HG03196 (cell line): ENCODE results near the gene NUMB.
A peak's percentile ranks its signal among the peaks of the same experiment; 100 is the strongest.

ENCODE experiments used
- ATAC-seq: cut with Tn5 transposase; IDR thresholded peaks from one replicate; pipeline ENCODE4 v1.9.1; 2021; ENCODE audit not compliant: unreplicated experiment

Gene NUMB

DNA sequence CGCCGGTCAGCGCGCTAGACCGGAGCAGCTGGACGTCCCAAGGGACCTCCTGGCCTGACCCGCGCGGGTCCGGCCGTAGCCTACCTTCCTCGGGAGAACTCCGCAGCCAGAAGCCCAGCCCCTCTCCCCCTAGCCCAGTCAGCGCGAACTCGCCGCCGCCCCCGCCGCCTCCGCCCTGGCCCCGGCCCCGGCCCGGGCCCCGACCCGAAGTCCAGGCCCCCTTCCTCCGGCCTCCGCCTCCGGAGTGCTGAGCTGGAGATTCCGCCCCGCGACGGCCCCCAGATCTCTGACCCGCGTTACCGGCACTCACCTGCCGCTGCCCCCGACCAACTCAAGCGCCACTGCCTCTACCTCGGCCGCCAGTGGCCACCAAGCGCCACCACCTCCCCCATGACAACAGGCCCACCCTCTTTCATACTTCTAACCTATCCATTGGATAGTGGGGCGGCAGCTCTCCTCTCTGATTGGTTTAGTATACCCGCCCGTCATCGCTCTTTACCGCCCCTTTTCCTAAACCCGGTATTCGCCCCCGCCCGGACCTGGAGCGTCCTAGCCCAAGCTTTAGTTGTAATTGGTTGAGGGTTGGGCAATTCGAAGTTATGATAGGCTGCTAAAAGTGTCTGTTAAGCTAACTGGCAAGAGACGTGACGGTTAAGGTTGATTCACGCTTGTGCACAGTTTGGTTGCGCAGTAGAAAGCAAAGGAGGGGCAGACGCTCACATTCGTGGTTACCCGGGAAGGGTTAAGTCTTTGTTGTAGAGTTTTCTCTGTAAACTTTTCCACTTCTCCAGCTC is at the start of gene NUMB:
TSS of gene NUMB (minus strand) at position 364 of the 794 bp plus-strand sequence. CDS start 102,795 bp downstream, outside the sequence.
- ATAC-seq: peak; percentile 91

DNA sequence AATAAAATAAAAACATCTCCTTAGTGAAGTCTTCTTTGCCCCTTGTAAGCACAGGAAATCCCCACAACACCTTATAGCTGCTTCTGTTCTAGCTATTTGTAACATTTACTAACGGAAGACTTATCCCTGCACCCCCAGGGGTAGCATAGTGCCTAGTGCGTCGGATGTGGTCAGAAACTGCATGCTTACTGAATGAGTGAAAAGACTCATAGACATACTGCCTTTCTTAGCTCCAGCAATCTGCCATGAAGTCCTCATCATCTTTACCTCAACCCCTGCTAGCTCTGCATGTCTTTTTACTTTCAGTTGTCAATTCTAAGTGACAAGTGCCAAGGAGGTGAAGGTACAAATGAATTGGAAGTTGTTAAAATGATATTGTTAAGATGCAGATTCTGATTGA is 45.3 kb upstream of the NUMB start:
- ATAC-seq: no peak

- ATAC-seq: no peak
These were observed 43.8 kb upstream of the NUMB start for GRCh38 chr14:73502017-73502619.

- ATAC-seq: no peak
These were observed 42.0 kb upstream of the NUMB start for GRCh38 chr14:73500360-73500759.

GRCh38 chr14:73494593-73494992 is 36.2 kb upstream of the NUMB start:
- no peak for ATAC-seq

- ATAC-seq: no peak
These were observed 34.3 kb upstream of the NUMB start for GRCh38 chr14:73492670-73493069.

GRCh38 chr14:73492043-73492552 is 33.8 kb upstream of the NUMB start:
- ATAC-seq: no peak

DNA sequence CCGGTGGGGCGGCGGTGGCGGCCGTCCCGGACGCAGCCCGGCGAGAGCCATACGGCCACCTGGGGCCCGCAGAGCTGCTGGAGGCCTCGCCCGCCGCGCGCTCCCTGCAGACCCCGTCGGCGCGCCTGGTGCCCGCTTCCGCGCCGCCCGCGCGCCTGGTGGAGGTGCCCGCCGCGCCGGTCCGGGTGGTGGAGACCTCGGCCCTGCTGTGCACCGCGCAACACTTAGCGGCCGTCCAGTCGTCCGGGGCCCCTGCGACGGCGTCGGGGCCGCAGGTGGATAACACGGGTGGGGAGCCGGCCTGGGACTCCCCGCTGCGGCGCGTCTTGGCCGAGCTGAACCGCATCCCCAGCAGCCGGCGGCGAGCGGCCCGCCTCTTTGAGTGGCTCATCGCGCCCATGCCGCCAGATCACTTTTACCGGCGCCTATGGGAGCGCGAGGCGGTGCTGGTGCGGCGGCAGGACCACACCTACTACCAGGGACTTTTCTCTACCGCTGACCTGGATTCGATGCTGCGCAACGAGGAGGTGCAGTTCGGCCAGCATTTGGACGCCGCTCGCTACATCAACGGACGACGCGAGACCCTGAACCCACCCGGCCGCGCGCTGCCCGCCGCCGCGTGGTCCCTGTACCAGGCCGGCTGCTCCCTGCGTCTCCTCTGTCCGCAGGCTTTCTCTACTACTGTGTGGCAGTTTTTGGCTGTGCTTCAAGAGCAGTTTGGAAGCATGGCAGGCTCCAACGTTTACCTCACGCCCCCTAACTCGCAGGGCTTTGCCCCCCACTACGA is 33.1 kb upstream of the NUMB start:
- ATAC-seq: peak; percentile 52

DNA sequence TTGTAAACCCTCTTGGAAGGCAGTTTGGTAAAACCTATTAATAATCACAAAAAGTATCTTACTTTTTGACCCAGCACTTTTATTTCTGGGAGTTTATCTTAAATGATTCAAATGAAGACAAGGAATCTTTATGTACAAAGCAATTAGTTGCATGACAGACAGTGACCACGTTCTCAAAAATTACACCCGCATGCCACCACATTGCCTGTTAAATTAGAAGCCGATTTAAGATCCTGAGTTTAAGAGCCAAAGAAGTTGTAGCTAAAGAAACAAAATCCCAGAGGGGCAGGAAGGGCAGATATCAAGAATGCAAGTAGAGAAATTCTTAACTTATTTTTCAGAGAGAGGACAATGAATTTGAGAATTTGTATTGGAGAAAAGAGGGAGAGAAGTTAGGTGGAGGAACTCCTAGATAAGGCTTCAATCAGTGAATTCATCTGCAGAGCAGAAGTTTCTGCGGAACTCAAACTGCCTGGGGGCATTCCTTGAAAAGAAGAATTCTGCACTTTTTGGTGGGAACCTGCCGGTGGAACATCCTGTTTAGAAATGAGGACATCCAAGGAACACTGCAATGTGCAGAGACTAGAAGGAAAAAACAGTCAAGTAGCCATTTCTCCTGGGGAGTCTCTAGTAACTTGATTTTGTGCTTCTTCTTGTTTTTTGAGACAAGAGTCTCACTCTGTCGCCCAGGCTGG is 31.3 kb upstream of the NUMB start:
- ATAC-seq: no peak

- no peak for ATAC-seq
These were observed 20.3 kb upstream of the NUMB start for GRCh38 chr14:73478684-73479083.

- ATAC-seq: peak; percentile 67
These were observed 19.4 kb upstream of the NUMB start for GRCh38 chr14:73477618-73478266.

DNA sequence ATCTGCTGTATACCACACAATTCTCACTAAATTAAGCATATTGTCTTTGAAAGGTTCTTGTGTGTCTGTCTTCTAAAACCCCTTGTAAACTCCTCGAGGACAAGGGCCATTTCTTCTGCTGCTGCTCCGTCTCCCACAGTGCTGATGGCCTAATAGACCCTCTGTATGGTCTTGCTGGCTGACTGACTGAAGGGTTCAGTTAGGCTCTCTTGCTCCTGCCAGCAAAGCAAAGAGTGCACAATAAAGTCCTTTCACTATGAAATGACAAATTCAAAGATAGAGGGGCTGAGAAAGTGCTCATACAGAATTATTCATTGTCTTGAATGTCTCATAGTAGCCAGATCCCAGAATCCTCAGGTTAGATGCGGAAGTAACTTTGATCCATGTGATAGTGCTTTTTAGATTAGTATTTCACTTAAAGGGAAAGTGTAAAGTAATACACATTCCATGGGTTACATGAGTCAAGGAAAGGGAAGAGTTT is 18.1 kb upstream of the NUMB start:
- ATAC-seq: no peak

GRCh38 chr14:73474952-73475351 is 16.6 kb upstream of the NUMB start:
- ATAC-seq: no peak

GRCh38 chr14:73472185-73473114 is 14.1 kb upstream of the NUMB start:
- ATAC-seq: no peak

DNA sequence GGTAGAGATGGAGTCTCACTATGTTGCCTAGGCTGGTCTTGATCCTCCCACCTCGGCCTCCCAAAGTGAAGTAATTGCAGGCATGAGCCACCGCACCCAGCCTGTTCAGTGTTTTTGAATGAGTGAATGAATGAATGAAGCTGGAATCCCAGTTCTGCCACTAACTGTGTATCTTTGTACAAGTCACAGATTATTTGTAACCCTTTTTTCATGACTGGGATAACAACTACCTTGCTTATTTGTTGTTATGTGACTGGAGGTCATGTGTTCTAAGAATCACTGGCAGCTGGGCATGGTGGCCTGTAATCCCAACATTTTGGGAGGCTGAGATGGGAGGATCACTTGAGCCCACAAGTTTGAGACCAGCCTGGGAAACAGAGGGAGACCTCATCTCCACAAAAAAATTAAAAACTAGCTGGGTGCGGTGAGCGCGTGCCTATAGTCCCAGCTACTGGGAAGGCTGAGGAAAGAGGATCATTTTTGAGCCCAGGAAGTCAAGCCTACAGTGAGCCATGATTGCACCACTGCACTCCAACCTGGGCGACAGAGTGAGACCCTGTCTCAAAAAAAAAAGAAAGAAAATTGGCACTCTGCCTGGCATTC is 13.3 kb upstream of the NUMB start:
- no peak for ATAC-seq

GRCh38 chr14:73468828-73469375 is 10.6 kb upstream of the NUMB start:
- no peak for ATAC-seq

DNA sequence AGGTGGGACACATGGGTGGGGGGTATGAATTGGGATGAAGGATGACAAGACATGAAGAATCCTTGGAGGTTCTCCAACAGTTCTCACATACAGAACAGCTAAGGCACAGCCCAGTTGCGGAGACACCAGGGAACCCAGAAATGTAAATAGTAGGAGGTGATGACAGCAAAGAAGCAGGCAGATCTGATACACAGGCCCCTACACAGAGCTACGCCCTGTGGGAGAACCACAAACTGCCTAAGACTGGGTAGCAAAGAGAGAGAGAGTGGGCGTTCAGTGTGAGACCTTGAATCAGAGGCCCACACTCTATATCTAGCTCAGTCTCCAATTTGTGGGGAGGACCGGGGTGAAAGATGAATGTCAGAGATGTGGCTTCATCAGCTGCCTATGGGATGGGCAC is 9.5 kb upstream of the NUMB start:
- no peak for ATAC-seq

- no peak for ATAC-seq
These were observed 9.0 kb upstream of the NUMB start for GRCh38 chr14:73467377-73467776.

DNA sequence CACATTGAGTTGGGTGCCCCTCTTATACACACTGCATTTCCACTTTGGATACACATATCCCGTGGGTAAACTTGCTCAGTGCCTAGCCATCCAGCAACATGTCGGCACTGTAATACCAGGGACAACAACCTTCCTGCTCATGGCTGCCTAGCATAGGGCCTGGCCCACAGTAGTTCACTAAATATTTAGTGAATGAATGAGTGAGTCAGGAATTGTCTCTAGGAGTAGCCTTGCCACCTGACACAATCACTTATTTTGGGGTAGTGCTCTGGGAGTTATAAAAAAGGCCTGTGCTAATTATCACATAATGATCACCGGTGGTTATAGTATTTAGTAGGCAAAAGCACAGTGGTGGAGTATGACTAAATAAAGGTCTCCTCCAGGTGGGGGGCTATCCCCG is 8.5 kb upstream of the NUMB start:
- no peak for ATAC-seq
